ENCODE results near the gene HACD1.

HACD1 gene

DNA sequence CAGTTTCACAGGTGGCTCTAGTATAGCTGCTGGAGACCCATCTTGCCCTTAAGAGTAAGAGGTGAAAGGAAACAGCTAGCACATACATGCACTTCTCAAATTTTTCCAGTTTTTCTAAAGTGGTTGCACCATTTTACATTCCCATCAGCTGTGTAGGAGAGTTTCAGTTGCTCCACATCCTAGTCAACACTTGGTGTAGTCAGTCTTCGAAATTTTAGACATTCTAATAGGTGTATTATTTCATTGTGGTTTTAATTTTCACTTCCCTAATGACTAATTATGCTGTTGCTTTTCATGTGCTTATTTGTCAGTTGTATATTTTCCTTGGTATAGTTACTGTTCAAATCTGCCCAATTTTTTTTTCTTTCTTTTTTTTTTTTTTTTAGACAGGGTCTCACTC, 9.5 kb upstream of the HACD1 start:
- Histone ChIP-seq H3K27me3 (no peaks in the 10 kb centered on the region), H3K9ac (no peak overlapping the region), H3K4me1 (no peaks in the 10 kb centered on the region), H3K27ac (no peak overlapping the region), H3K4me3 (no peak overlapping the region), H3K4me2 (no peak overlapping the region), H3K36me3 (no peaks in the 10 kb centered on the region), H4K20me1 (no peaks in the 10 kb centered on the region), H3K9me3 (replicated peaks in 1 of 11) (peaks cover 0 to 8% (median 0%) of the 10 kb centered on the region in 11 experiments; a peak in 4 of 22 replicates)
- no peak for TF ChIP-seq Cebpa-rat (IDR thresholded peaks at IDR 0.05)

DNA sequence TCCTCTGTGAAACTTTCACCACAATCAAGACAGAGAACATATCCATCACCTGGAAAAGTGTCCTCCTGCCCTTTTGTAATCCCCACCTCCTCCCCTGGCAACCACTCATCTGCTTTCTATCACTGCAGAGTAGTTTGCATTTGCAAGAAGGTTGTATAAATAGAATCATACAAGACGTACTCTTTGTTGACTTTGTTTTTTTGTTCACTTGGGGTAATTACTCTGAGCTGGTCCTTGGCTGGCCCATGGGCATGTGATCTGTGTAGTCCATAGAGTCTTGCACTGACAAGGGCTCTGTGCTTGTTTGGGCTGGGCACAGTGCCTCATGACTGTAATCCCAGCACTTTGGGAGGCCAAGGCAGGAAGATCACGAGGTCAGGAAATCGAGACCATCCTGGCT, 7.8 kb upstream of the HACD1 start:
- no peak overlapping the region for H3K4me3 ChIP-seq
- no peaks in the 10 kb centered on the region for H4K20me1 ChIP-seq
- H3K9ac ChIP-seq, result no peak overlapping the region
- H3K27me3 ChIP-seq, result no peaks in the 10 kb centered on the region
- H3K4me2 ChIP-seq, result no peak overlapping the region
- TF ChIP-seq Cebpa-rat (IDR thresholded peaks at IDR 0.05), result no peak
- peaks cover 0 to 8% (median 0%) of the 10 kb centered on the region in 11 experiments; a peak in 4 of 22 replicates for H3K9me3 ChIP-seq (replicated peaks in 1 of 11)
- H3K27ac ChIP-seq, result no peak overlapping the region
- H3K36me3 ChIP-seq, result no peaks in the 10 kb centered on the region
- no peaks in the 10 kb centered on the region for H3K4me1 ChIP-seq

DNA sequence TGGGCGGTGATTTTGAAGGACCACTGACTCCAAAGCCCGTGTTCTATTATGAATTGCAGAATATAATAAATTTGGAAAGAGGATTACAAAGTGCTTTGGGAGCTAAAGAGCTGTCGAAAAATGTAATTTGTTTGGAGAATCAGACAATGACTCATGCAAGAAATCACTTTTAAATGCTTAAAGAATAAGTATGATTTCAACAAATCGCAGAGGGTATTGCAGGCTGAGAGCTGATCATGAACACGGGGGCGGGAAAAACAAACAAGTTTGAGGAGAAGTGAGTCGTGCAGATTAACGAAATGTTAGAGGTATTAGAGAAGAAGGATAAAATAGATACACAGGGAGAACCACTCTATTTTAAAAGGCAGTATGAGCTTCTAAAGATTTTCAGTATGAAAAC, 4.9 kb upstream of the HACD1 start:
- H3K36me3 ChIP-seq, result no peaks in the 10 kb centered on the region
- no peak overlapping the region for H3K9ac ChIP-seq
- H3K27me3 ChIP-seq, result no peaks in the 10 kb centered on the region
- no peak overlapping the region for H3K4me2 ChIP-seq
- peaks cover 0 to 8% (median 0%) of the 10 kb centered on the region in 11 experiments; a peak in 1 of 22 replicates for H3K9me3 ChIP-seq (replicated peaks in 1 of 11)
- peaks cover 0 to 16% (median 11%) of the 10 kb centered on the region in 10 experiments; a peak in 14 of 20 replicates for H3K4me1 ChIP-seq
- H3K4me3 ChIP-seq, result no peak overlapping the region
- no peaks in the 10 kb centered on the region for H4K20me1 ChIP-seq
- no peak for TF ChIP-seq Cebpa-rat (IDR thresholded peaks at IDR 0.05)
- H3K27ac ChIP-seq, result no peak overlapping the region

DNA sequence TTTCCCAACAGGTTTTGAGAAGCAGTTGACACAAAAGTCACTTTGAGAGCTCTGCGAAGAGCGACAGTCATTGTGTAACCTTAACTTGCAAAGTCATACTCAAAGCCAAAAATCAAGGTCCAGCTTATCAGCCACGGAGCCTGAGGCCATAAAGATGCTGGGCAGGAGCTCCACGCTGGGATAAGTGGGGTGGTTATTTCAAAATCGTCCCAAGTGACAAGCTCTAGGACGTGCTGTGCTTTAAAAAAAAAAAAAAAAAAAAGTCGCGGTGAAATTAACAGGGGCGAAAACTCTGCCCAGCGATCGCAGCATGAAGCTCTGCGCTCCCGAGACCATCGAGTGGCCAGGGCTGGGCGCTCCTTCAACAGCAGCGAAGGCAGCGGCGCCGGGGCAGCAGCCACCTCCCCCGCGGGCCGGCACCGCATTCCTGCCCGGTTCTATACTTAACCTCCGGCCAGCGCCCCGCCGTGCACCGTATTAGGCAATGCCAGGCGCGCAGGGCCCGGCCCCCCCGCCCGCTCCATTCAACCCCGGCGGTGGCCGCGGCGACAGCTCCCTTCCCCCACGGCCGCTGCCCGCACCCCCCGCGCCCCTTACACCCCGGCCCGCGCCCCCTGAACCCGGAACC, 657 bp downstream of the HACD1 start:
- Histone ChIP-seq H3K27ac (peak overlapping the region in 10 of 11 experiments; percentile 67 to 97 (median 92); a peak in 20 of 22 replicates), H3K4me2 (peak overlapping the region; percentile 74 to 94 (median 84)), H3K9ac (peak overlapping the region; percentile 73 to 98 (median 90); a peak in 21 of 22 replicates), H3K4me1 (peaks cover 3 to 52% (median 29%) of the 10 kb centered on the region in 10 experiments; a peak in 17 of 20 replicates), H3K4me3 (peak overlapping the region; percentile 67 to 90 (median 85)), H3K36me3 (peaks cover 0 to 40% (median 20%) of the 10 kb centered on the region in 11 experiments; a peak in 11 of 22 replicates), H3K9me3 (replicated peaks in 1 of 11) (0 out of 22 replicates have a peak, but pooled peaks cover 0 to 4% (median 0%) of the 10 kb centered on the region in 11 experiments), H4K20me1 (peaks cover 0 to 7% (median 0%) of the 10 kb centered on the region in 11 experiments; a peak in 2 of 22 replicates), H3K27me3 (no peaks in the 10 kb centered on the region)
- peak in 3 of 11 experiments; percentile 7 to 27 (median 19); a peak in 1 of 22 replicates for TF ChIP-seq Cebpa-rat (IDR thresholded peaks at IDR 0.05)

DNA sequence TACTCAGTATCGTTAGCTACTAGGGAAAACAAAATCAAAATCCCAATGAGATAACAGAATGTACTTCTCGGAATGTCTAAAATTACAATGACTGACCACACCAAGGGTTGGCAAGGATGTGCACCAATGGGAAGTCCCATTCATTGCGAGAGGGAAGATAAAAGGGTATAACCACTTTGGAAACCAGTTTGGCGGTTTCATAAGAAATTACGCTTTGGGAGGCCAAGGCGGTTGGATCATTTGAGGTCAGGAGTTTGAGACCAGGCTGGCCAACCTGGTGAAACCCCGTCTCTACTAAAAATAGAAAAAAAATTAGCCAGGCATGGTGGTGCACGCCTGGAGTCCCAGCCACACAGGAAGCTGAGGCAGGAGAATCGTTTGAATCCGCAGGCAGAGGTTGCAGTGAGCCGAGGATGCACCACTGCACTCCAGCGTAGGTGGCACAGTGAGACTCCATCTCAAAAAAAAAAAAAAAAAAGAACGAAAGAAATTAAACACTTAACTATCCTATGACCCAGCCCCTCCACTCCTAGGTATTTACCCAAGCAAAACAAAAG, 7.6 kb downstream of the HACD1 start:
- H3K27me3 ChIP-seq, result no peaks in the 10 kb centered on the region
- H3K36me3 ChIP-seq, result peaks cover 0 to 49% (median 21%) of the 10 kb centered on the region in 11 experiments; a peak in 15 of 22 replicates
- H3K9ac ChIP-seq, result peak overlapping the region in 8 of 11 experiments; percentile 48 to 75 (median 54); a peak in 15 of 22 replicates
- peak in 2 of 11 experiments; percentile 29 to 59; a peak in 1 of 22 replicates for TF ChIP-seq Cebpa-rat (IDR thresholded peaks at IDR 0.05)
- H3K27ac ChIP-seq, result peak overlapping the region in 9 of 11 experiments; percentile 52 to 83 (median 74); a peak in 18 of 22 replicates
- peak overlapping the region; percentile 55 to 82 (median 75) for H3K4me2 ChIP-seq
- peaks cover 14 to 80% (median 53%) of the 10 kb centered on the region in 10 experiments for H3K4me1 ChIP-seq
- peaks cover 0 to 7% (median 0%) of the 10 kb centered on the region in 11 experiments; a peak in 2 of 22 replicates for H4K20me1 ChIP-seq
- no peaks in the 10 kb centered on the region for H3K9me3 ChIP-seq (replicated peaks in 1 of 11)
- H3K4me3 ChIP-seq, result peak overlapping the region in 8 of 10 experiments; percentile 6 to 55 (median 16); a peak in 11 of 20 replicates

DNA sequence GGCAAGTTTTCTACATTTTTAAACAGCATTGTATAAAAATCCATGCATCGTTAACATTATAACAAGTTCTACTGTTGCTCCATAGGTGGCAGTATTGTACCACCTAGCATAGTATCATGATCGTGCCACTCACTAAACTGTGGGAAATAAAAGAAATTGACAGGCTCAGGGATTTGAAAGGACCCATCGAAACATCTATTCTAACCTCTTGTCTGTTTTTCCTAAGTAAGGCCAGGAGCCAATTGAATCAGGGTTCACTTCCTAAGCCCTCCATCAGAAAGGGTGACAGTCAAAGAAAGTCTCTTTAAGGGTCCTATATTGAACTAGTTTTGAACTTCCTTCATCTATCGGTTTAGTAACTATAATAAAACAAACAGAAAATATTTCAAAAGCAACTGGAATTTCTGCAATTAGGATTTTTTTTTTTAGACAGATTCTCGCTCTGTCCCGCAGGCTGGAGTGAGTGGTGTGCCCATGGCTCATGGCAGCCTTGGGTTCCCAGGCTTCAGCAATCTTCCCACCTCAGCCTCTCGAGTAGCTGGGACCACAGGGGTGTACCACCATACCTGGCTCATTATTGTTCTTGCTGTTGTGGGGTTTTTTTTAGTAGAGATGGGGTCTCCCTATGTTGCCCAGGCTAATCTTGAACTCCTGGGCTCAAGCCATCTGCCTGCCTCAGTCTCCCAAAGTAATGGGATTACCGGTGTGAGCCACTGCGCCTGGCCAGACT, 9.4 kb downstream of the HACD1 start:
- H3K4me3 ChIP-seq, result no peak overlapping the region
- no peaks in the 10 kb centered on the region for H3K27me3 ChIP-seq
- H3K36me3 ChIP-seq, result peaks cover 0 to 51% (median 30%) of the 10 kb centered on the region in 11 experiments; a peak in 17 of 22 replicates
- TF ChIP-seq Cebpa-rat (IDR thresholded peaks at IDR 0.05), result no peak
- H3K4me2 ChIP-seq, result peak overlapping the region; percentile 6 to 79 (median 72); a peak in 17 of 22 replicates
- no peaks in the 10 kb centered on the region for H3K9me3 ChIP-seq (replicated peaks in 1 of 11)
- peaks cover 0 to 4% (median 0%) of the 10 kb centered on the region in 11 experiments; a peak in 2 of 22 replicates for H4K20me1 ChIP-seq
- H3K4me1 ChIP-seq, result peaks cover 14 to 62% (median 45%) of the 10 kb centered on the region in 10 experiments
- H3K27ac ChIP-seq, result peak overlapping the region in 7 of 11 experiments; percentile 1 to 83 (median 76); a peak in 10 of 22 replicates
- peak overlapping the region in 5 of 11 experiments; percentile 0 to 75 (median 12); a peak in 5 of 22 replicates for H3K9ac ChIP-seq

DNA sequence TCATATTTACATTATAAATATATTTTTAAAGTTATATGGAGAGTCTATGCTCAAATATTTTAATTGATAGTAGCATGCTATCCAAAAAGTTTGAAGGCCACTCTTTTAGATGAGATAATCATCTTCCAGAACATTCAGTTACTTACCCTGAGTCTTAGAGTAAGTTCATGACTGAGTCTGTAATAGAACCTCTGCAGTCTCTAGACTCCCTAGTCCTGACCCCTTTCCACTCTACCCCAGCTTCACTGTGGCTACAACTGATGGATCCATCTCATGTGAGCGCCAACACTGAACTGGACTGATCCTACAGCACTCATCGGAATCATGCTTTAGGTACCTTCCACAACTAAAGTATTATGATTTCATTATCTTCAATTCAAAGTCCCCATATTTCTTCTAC, 10.1 kb downstream of the HACD1 start:
- Histone ChIP-seq H3K4me1 (peaks cover 14 to 62% (median 45%) of the 10 kb centered on the region in 10 experiments), H3K36me3 (peaks cover 0 to 51% (median 31%) of the 10 kb centered on the region in 11 experiments; a peak in 18 of 22 replicates)

DNA sequence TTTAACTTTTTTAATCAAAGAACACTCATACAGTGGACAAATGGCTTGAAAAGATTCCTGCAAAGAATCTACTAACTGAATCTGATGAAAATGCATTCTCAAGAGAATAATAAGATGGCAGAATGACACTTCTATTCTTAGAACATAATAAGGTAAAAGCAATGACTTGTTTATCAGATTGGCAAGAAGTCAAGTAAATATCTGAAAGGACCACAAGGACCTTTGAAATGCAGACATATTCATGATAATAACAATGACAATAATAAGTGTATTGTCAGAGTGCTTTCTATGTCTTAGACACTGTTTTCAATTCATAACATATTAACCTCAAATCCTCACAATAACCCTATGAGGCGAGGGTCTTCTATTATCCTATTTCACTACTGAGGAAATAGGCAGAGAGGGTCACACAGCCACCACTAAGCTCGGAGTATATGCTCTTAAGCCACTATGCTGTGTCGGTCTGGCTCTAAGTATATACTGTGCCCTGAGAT, 10.6 kb downstream of the HACD1 start:
- TF ChIP-seq Cebpa-rat (IDR thresholded peaks at IDR 0.05), result no peak
- Histone ChIP-seq H4K20me1 (peaks cover 0 to 4% (median 0%) of the 10 kb centered on the region in 11 experiments; a peak in 2 of 22 replicates), H3K36me3 (peaks cover 0 to 51% (median 36%) of the 10 kb centered on the region in 11 experiments; a peak in 18 of 22 replicates), H3K9me3 (replicated peaks in 1 of 11) (no peaks in the 10 kb centered on the region), H3K4me3 (no peak overlapping the region), H3K4me2 (peak overlapping the region in 3 of 11 experiments; percentile 16 to 55 (median 18); a peak in 2 of 22 replicates), H3K9ac (peak overlapping the region in 3 of 11 experiments; percentile 19 to 32 (median 20); a peak in 1 of 22 replicates), H3K4me1 (peaks cover 14 to 57% (median 45%) of the 10 kb centered on the region in 10 experiments), H3K27ac (0 out of 22 replicates have a peak overlapping the region, but pooled peaks of 1 of the 11 experiments have one; percentile 22), H3K27me3 (no peaks in the 10 kb centered on the region)

More for the DNA sequence above, 10.1 kb downstream of the HACD1 start:
- Histone ChIP-seq H3K9me3 (replicated peaks in 1 of 11) (no peaks in the 10 kb centered on the region), H3K27me3 (no peaks in the 10 kb centered on the region), H3K4me2 (peak overlapping the region in 4 of 11 experiments; percentile 13 to 55 (median 17); a peak in 3 of 22 replicates), H4K20me1 (peaks cover 0 to 4% (median 0%) of the 10 kb centered on the region in 11 experiments; a peak in 2 of 22 replicates), H3K9ac (peak overlapping the region in 5 of 11 experiments; percentile 0 to 49 (median 20); a peak in 6 of 22 replicates), H3K4me3 (no peak overlapping the region), H3K27ac (peak overlapping the region in 4 of 11 experiments; percentile 3 to 33 (median 16); a peak in 2 of 22 replicates)
- no peak for TF ChIP-seq Cebpa-rat (IDR thresholded peaks at IDR 0.05)
